Ectodermal cell (in vitro differentiated cells): Measurements from ENCODE around the gene UBL4B.

Experiments used
- H3K27ac ChIP-seq: 2 replicates; pipeline ENCODE4 v1.7.0; 2013; ENCODE audit warnings: mild to moderate bottlenecking, low read depth, low read length; ENCODE audit not compliant: insufficient read depth, poor library complexity, severe bottlenecking
- H3K27me3 ChIP-seq: 2 replicates; pipeline ENCODE4 v1.7.0; 2013; ENCODE audit warnings: mild to moderate bottlenecking, low read length; ENCODE audit not compliant: insufficient read depth, control insufficient read depth, poor library complexity, severe bottlenecking
- H3K36me3 ChIP-seq: one replicate; pipeline ENCODE4 v1.7.0; 2013; ENCODE audit warnings: low read length; ENCODE audit not compliant: control insufficient read depth, insufficient read depth
- H3K4me1 ChIP-seq: one replicate; pipeline ENCODE4 v1.7.0; 2013; ENCODE audit warnings: low read length; ENCODE audit not compliant: control insufficient read depth, insufficient read depth
- H3K4me3 ChIP-seq: 2 replicates; pipeline ENCODE4 v1.7.0; 2013; ENCODE audit warnings: low read depth, low read length, control low read depth; ENCODE audit not compliant: insufficient read depth
- H3K9me3 ChIP-seq: 2 replicates; pipeline ENCODE4 v1.7.0; 2013; ENCODE audit warnings: mild to moderate bottlenecking, low read length, moderate library complexity; ENCODE audit not compliant: control insufficient read depth
- WGBS, 2 experiments: methylation state at CpG; one replicate each; pipeline ENCODE4 v1.1.7; 2013; ENCODE audit warnings: missing lambda C conversion rate in 2 of 2; 5-methylcytosine and 5-hydroxymethylcytosine counted together

Gene UBL4B

DNA sequence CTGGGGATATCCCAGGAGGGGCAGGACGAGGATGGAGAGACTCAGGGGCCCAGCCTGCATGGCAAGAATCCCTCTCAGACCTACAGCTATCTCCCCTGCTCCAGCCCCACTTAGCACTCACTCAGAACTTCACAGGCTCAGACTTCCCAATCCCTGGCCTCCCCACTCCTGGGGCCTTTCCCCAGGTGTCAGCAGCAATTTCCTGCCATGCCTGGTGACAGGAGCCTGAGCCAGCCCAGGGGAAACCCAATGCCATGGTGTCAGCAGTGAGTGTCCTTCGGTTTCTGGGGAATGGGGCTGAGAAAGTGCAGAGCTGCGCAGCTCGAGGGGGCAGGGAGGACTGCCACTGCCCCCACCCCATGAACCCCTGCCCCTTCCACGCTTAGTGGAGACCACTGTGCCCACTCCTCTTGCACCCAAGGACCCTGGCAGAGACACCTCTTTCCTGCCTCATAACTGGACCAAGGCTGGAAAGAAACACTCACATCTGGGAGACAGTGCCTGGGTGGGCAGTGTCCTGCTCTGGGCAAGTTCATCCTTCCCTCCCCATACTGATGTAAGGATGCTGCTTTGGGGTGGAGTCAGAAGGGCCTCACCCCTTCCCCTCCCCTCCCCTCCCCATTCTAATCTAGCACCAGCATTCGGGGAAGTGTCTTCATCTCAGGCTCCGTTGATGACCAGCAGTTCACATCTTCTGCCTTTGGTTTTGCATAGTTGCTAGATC lies 17.1 kb upstream of the UBL4B start:
- H3K4me1 ChIP-seq = no peaks in the 10 kb centered on the region
- no peaks in the 10 kb centered on the region for H3K36me3 ChIP-seq
- no peaks in the 10 kb centered on the region for H3K27me3 ChIP-seq
- WGBS, 2 experiments = 82 to 83% methylated on average over 7 of the region's 7 CpGs
- H3K9me3 ChIP-seq = no peaks in the 10 kb centered on the region
- H3K27ac ChIP-seq = no peak overlapping the region
- no peak overlapping the region for H3K4me3 ChIP-seq

DNA sequence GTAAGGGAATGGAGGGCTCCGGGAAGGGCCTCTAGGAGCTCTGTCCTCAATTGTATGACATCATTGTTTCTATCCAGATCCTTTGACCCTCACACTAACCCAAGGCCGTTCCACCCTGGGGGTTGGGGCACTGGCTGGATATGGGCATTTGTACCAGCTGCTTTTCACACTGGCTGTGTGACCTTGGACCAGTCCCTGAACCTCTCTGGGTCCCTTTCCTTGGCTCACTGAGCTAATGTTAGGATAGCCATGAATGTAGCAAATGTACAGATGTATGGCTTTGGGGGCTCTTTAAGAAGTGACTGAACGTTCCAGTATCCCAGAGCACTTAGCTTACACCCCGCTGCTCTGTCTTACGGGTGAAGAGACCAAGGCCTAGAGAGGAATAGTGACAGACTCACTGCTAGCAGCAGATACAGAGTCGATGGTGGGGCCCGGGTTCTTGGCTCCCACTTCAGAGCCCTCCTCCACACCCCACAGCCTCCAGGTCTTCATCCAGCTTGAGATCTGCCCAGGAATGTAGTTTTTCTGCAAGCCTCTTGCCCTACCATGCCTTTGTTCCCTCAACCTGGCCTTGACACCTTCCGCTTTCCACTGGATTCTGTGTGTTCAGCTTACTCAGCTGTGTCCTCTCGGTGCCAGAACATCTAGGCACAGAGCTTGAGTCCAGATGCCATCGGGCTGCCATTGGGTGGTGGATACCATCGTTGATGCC lies 14.6 kb upstream of the UBL4B start:
- H3K27ac ChIP-seq = no peak overlapping the region
- WGBS, 2 experiments = 84% methylated on average over 11 of the region's 11 CpGs
- H3K27me3 ChIP-seq = no peaks in the 10 kb centered on the region
- no peaks in the 10 kb centered on the region for H3K9me3 ChIP-seq
- no peaks in the 10 kb centered on the region for H3K4me1 ChIP-seq
- H3K36me3 ChIP-seq = no peaks in the 10 kb centered on the region
- H3K4me3 ChIP-seq = no peak overlapping the region

DNA sequence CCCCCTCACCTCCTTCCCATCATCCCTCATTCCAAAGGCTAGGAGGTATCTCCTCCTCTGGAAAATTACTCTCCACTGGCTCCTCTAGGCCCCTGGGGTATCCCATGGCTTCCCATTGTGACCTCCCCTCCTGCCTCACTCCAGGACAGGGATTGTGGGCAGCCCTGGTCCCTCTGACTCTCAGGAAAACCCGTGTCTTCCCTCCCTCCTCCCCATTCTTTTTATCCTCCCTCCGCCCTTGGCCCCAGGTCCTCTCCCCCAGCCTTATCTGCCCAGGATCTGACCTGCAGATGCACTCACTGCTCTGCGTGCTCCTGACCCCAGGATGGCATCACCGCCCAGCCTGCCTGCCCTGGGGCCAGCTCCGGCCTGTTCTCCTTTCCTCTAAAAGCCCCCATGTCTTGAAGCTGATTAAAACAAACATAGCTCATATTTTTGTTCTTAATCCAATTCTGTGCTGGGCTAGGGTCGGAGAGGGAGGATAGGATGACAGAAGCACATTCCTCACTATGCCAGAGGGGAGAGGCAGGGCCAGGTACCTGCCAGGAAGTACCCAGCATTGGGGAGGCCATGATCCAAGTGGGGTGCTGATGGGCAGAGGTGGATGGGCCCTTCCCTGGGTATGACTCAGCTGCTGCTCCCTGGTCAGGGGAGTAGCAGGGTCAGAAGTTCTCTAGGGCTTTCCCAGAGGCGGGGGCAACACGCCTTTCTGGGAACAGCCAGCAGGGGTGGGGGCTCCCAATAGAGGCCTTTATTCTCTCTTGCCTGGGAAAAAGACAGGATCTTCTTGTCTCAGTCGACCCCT lies 13.8 kb upstream of the UBL4B start:
- Histone ChIP-seq H3K4me3 (no peak overlapping the region), H3K27ac (no peak overlapping the region), H3K27me3 (no peaks in the 10 kb centered on the region), H3K36me3 (no peaks in the 10 kb centered on the region), H3K4me1 (no peaks in the 10 kb centered on the region), H3K9me3 (no peaks in the 10 kb centered on the region)
- WGBS, 2 experiments = 73 to 79% methylated on average over 9 of the region's 9 CpGs

DNA sequence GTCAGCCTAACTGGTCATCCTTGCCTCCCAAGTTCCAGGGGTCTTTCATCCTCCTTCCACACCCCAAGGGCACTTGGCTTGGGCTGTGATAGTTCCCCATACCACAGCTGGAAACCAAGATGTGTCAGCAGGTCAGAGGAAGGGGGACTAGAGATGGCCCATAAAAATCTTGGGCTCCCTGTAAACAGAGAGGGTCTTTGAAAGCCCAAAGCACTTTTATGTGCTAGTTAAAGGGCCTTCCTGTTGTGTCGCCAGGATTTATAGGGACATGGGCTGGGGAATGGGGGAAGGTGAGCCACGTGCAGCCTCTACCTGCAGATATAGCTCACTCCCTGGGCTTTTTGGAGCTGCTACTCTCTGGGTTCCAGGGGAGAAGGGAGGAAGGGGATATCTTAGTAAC lies 11.9 kb upstream of the UBL4B start:
- WGBS, 2 experiments = 79 to 81% methylated on average over 2 of the region's 2 CpGs
- Histone ChIP-seq H3K27ac (no peak overlapping the region), H3K36me3 (no peaks in the 10 kb centered on the region), H3K4me3 (no peak overlapping the region), H3K27me3 (no peaks in the 10 kb centered on the region), H3K9me3 (no peaks in the 10 kb centered on the region), H3K4me1 (no peaks in the 10 kb centered on the region)

DNA sequence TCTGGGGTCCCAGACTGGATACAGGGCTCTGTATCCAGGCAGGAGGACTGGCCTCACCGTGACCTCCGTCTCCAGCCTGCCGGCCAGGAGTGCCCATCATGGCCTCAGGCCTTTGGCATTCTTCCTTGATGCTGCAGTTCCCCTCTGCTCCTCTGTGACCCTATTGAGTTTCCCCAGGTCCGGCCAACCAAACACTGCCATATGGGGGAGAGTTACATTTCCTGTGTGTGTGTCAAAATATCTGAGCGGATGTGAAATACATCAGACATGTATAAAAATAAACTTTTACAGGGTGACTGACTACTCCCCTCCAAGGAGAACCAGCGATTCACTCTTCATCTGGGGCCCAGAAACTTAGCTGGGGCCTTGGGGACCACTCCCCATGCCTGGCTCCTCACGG lies 10.2 kb upstream of the UBL4B start:
- Histone ChIP-seq H3K27ac (no peak overlapping the region), H3K4me1 (no peaks in the 10 kb centered on the region), H3K36me3 (no peaks in the 10 kb centered on the region), H3K4me3 (no peak overlapping the region), H3K9me3 (no peaks in the 10 kb centered on the region), H3K27me3 (no peaks in the 10 kb centered on the region)
- 89 to 92% methylated on average over 5 to 7 of the region's 7 CpGs for WGBS, 2 experiments

DNA sequence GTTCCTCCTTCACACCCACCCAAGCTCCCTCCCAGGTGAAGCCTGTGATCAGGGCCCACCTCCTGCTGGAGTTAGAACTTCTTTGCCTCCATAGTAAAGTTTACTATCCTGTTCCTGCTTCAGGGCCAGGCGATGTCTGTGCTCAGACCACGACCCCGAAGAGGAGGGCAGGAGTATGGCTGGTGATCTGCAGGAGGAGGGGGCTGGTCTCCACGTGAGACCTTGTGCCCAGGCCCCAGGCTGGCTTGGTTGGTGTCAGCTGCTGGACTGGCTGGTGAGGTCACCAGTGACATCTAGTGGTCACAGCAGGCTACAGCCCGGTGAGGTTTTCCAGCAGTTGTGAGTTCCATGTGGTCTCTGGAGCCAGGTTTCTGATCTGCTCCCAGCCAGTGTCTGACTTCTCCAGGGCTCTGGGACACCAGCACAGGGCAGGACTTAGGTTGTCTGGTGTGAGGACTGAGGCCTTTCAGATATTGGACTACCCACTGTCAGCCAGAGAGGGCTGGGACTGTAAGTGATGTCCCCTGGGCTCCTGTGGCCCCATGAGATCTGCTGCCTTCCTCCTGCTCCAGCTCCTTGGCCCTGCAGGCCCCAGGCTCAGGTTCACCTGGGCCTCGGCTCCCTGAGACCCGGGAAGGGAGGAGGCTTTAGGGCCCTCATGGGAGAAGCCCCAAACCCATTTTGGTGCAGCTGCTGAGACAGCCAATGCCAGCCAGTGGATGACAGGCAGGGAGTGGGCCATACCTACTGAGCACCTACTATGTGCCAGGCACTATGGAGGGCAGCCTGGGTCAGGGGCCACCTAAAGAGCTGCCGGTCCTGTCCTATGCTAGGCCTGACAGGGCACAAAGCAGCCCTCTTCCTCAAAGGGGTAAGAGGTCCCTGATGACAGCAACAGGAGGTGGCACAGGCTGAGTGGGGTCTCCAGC lies 6.0 kb upstream of the UBL4B start:
- Histone ChIP-seq H3K4me1 (no peaks in the 10 kb centered on the region), H3K36me3 (no peaks in the 10 kb centered on the region), H3K9me3 (no peaks in the 10 kb centered on the region), H3K4me3 (no peak overlapping the region), H3K27ac (no peak overlapping the region), H3K27me3 (no peaks in the 10 kb centered on the region)
- 34 to 36% methylated on average over 8 of the region's 8 CpGs for WGBS, 2 experiments

DNA sequence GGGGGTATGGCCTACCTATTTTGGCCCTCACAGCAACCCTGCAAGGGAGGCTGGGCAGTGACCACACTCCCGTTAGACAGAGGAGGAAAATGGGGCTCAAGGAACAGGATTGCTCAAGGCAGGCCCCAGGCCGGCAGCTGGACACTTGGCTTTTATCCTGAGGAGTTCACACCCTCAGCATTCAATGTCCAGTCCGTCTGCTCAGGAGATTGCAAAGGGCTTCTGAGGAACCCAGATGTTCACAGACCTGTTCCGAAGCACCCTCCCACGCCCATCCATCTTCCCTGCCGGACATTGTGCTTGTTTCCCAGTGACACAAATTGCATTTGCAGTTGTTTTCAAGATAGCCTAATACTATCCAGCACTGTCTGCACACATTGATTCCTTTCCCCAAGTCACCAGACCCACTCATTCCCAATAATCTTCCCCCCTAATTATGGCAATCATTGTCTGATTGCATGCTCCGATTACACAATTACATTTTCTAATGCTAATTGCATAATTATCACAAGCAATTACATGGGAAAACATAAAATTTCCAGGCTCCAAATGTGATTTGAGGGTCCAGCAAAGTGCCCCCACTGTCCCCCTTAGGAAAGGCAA lies 4.3 kb upstream of the UBL4B start:
- Histone ChIP-seq H3K36me3 (no peaks in the 10 kb centered on the region), H3K4me3 (no peak overlapping the region), H3K27ac (no peak overlapping the region), H3K27me3 (no peaks in the 10 kb centered on the region), H3K9me3 (no peaks in the 10 kb centered on the region), H3K4me1 (no peaks in the 10 kb centered on the region)
- WGBS, 2 experiments = 73 to 77% methylated on average over 7 of the region's 7 CpGs

DNA sequence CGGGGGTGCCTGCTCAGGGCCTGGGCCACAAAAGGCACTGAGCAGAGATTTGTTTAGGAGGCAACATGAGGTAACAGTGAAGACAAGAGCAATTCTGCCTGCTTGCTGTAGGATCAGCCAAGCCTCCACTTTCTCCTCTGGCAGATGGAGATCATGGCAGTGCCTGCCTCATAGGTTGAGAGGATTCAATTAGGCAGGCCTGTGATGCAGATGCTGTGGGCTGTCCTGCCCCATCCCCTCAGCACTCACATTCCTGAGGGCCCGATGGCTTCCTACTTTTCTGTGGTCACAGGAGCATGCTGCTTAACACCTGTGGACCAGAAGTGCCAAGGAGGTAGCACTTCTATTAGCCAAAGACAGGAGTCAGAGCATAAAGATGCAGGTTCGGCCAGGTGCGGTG lies 1.2 kb upstream of the UBL4B start:
- Histone ChIP-seq H3K27ac (no peak overlapping the region), H3K36me3 (no peaks in the 10 kb centered on the region), H3K4me3 (no peak overlapping the region), H3K27me3 (no peaks in the 10 kb centered on the region), H3K9me3 (no peaks in the 10 kb centered on the region), H3K4me1 (no peaks in the 10 kb centered on the region)
- WGBS, 2 experiments = 81 to 88% methylated on average over 4 of the region's 4 CpGs

DNA sequence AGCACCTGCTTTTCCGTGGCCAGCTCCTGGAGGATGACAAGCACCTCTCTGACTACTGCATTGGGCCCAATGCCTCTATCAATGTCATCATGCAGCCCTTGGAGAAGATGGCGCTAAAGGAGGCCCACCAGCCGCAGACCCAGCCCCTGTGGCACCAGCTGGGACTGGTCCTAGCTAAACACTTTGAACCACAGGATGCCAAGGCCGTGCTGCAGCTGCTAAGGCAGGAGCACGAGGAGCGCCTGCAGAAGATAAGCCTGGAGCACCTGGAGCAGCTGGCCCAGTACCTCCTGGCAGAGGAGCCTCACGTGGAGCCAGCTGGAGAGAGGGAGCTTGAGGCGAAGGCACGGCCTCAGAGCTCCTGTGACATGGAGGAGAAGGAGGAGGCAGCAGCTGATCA lies 413 bp downstream of the UBL4B start:
- H3K4me1 ChIP-seq = no peaks in the 10 kb centered on the region
- 87 to 90% methylated on average over 9 of the region's 9 CpGs for WGBS, 2 experiments

More for the DNA sequence above, 413 bp downstream of the UBL4B start:
- no peaks in the 10 kb centered on the region for H3K27me3 ChIP-seq
- no peaks in the 10 kb centered on the region for H3K36me3 ChIP-seq
- no peaks in the 10 kb centered on the region for H3K9me3 ChIP-seq
- no peak overlapping the region for H3K27ac ChIP-seq
- no peak overlapping the region for H3K4me3 ChIP-seq
